22Rv1 (cell line): ENCODE data around the gene YKT6.

ENCODE experiments used
- H3K27ac ChIP-seq: fragments of 450-650 bp; 2 replicates; pipeline ENCODE4 v1.5.1; 2017
- CTCF ChIP-seq: fragments of 450-650 bp; IDR thresholded peaks from 2 replicates; pipeline ENCODE4 v1.5.1; 2017; ENCODE audit warnings: mild to moderate bottlenecking
- ZFX ChIP-seq: fragments of 450-650 bp; IDR thresholded peaks from 2 replicates; pipeline ENCODE4 v1.6.1; 2017; ENCODE audit warnings: antibody characterized with exemption, borderline replicate concordance

Gene YKT6

GRCh38 chr7:44249639-44250234, 49.0 kb downstream of the YKT6 start:
- no peak overlapping the region for H3K27ac ChIP-seq
- TF ChIP-seq ZFX (no peak), CTCF (no peak)

GRCh38 chr7:44251269-44251668, 50.5 kb downstream of the YKT6 start:
- no peak for TF ChIP-seq ZFX
- no peak for TF ChIP-seq CTCF
- no peak overlapping the region for H3K27ac ChIP-seq

- no peak for TF ChIP-seq CTCF
- TF ChIP-seq ZFX: no peak
Measured at GRCh38 chr7:44251881-44252280, 51.1 kb downstream of the YKT6 start.

GRCh38 chr7:44256459-44256858, 55.7 kb downstream of the YKT6 start:
- no peak overlapping the region for H3K27ac ChIP-seq
- no peak for TF ChIP-seq CTCF
- no peak for TF ChIP-seq ZFX

More at GRCh38 chr7:44251881-44252280, 51.1 kb downstream of the YKT6 start:
- H3K27ac ChIP-seq: no peak overlapping the region

GRCh38 chr7:44257213-44257612, 56.4 kb downstream of the YKT6 start:
- no peak overlapping the region for H3K27ac ChIP-seq
- TF ChIP-seq ZFX: no peak
- no peak for TF ChIP-seq CTCF

GRCh38 chr7:44257618-44258422, 57.0 kb downstream of the YKT6 start:
- TF ChIP-seq ZFX (no peak), CTCF (no peak)
- no peak overlapping the region for H3K27ac ChIP-seq

- TF ChIP-seq ZFX (no peak), CTCF (no peak)
- no peak overlapping the region for H3K27ac ChIP-seq
Measured at GRCh38 chr7:44258423-44258760, 57.6 kb downstream of the YKT6 start.
